Neural cell (in vitro differentiated cells): ENCODE results near the gene NOC3L.

Experiments
- CTCF ChIP-seq: fragments of 450-650 bp; IDR thresholded peaks from 2 replicates; pipeline ENCODE4 v1.5.1; 2014; ENCODE audit warnings: antibody characterized with exemption, mild to moderate bottlenecking, moderate library complexity; ENCODE audit not compliant: poor library complexity, severe bottlenecking
- EP300 ChIP-seq: fragments of 450-650 bp; conservative IDR thresholded peaks from 2 replicates; pipeline ENCODE4 v1.6.1; 2014; ENCODE audit warnings: antibody characterized with exemption, mild to moderate bottlenecking, moderate library complexity; ENCODE audit not compliant: poor library complexity, severe bottlenecking
- EZH2 ChIP-seq: fragments of 200-600, 300-800 bp; shearing (Covaris generic), sonication (generic); IDR thresholded peaks from 2 replicates; pipeline ENCODE4 v1.6.1; 2014; ENCODE audit warnings: antibody characterized with exemption, low read length, borderline replicate concordance, mild to moderate bottlenecking; ENCODE audit not compliant: insufficient read depth, poor library complexity, severe bottlenecking
- POLR2AphosphoS5 ChIP-seq: IDR thresholded peaks from 2 replicates; pipeline ENCODE4 v1.6.1; 2012
- REST ChIP-seq: IDR thresholded peaks from 2 replicates; pipeline ENCODE4 v1.6.1; 2012; ENCODE audit warnings: borderline replicate concordance
- SMC3 ChIP-seq: fragments of 450-650 bp; conservative IDR thresholded peaks from 2 replicates; pipeline ENCODE4 v1.6.1; 2014; ENCODE audit warnings: antibody characterized with exemption, mild to moderate bottlenecking, moderate library complexity; ENCODE audit not compliant: poor library complexity
- TAF1 ChIP-seq: IDR thresholded peaks from 2 replicates; pipeline ENCODE4 v1.6.1; 2012; ENCODE audit warnings: low read depth

GRCh38 chr10:94402843-94403379, 40.2 kb upstream of the NOC3L start:
- TF ChIP-seq POLR2AphosphoS5 (no peak), CTCF (no peak), SMC3 (no peak), EZH2 (no peak), REST (no peak), TAF1 (no peak), EP300 (no peak)
